ENCODE results near the gene NAT14. TPM values are rescaled to one million over a fixed set of nuclear protein-coding genes. Genes with fewer than 3 reads are reported as not detected.

Gene NAT14
- total RNA-seq, 1 experiment from 2014 or later: 17.5 TPM

DNA sequence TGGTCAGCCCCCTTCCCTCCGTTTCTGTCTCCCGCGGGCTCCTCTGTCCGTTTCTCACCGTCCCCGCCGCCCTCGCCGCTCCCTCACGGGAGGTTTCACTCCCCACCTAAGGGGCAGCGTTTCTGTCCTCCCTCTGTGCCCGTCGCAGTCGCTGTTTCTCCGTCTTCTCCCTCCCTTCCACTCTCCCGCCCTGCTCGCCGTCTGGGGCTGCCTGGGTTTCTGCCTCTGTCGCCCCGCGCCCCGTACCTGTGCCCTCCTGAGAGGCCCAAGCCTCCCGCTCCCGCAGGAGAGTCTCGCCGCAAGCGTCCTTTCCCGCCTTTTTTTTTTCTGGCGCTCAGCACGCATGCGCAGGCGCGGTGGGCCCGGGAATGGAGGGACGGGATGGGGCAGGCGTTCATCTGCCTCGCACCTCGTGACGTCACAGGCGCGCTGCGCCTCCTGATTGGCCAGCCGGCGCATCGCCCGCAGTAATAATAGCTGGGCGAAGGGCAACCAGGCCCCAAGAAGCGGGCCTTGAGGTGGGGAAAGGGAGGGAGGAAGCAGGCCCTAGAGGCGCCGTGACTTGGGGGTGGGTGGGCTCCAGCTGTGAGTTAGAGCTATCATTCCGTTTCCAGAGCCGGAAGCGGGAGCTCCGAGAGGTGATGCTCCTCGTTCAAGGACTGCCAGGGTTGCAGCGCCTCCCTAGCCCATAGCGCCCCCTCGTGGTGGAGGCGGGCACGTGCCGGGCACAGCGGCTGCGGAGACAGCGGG is 18.7 kb downstream of the NAT14 start:
- TF ChIP-seq EZH2phosphoT487 (IDR thresholded peaks at IDR 0.05; ENCODE audit: borderline replicate concordance, low read length) (no peak), EZH2 (IDR thresholded peaks at IDR 0.05; ENCODE audit: low read length, unreplicated experiment) (no peak)
- TF ChIP-seq, protein P1, sequence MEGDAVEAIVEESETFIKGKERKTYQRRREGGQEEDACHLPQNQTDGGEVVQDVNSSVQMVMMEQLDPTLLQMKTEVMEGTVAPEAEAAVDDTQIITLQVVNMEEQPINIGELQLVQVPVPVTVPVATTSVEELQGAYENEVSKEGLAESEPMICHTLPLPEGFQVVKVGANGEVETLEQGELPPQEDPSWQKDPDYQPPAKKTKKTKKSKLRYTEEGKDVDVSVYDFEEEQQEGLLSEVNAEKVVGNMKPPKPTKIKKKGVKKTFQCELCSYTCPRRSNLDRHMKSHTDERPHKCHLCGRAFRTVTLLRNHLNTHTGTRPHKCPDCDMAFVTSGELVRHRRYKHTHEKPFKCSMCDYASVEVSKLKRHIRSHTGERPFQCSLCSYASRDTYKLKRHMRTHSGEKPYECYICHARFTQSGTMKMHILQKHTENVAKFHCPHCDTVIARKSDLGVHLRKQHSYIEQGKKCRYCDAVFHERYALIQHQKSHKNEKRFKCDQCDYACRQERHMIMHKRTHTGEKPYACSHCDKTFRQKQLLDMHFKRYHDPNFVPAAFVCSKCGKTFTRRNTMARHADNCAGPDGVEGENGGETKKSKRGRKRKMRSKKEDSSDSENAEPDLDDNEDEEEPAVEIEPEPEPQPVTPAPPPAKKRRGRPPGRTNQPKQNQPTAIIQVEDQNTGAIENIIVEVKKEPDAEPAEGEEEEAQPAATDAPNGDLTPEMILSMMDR (conservative IDR thresholded peaks at IDR 0.05; ENCODE audit: low read depth, low read length): peak; percentile 98
- Histone ChIP-seq H3K9me3 (ENCODE audit: low read length) (no peaks in the 10 kb centered on the region), H3K79me2 (ENCODE audit: low read length) (no peaks in the 10 kb centered on the region), H3K27ac (ENCODE audit: low read length) (no peak overlapping the region), H2AFZ (ENCODE audit: low read length) (peak overlapping the region; percentile 85), H3K9me2 (replicated peaks; ENCODE audit: low read length) (no peaks in the 10 kb centered on the region), H3K4me1 (ENCODE audit: insufficient read depth, low read length) (no peaks in the 10 kb centered on the region; the same call in 1 of the 2 replicates), H3K4me3 (ENCODE audit: low read length) (peak overlapping the region; percentile 51; the same call in 1 of the 2 replicates), H3K36me3 (ENCODE audit: low read depth, low read length) (no peaks in the 10 kb centered on the region), H3K9ac (ENCODE audit: low read length) (no peak overlapping the region), H4K20me1 (ENCODE audit: low read length) (no peaks in the 10 kb centered on the region), H3K27me3 (ENCODE audit: low read length) (no peaks in the 10 kb centered on the region), H3K4me2 (ENCODE audit: low read length) (peak overlapping the region; percentile 72), H3F3A (ENCODE audit: low read length, unreplicated experiment) (no peaks in the 10 kb centered on the region)
- intact Hi-C loops (cut with micrococcal nuclease): loop anchor here (1.0 to 5.0 kb wide), 2 partner anchors 35 to 361 kb away; no protein-coding TSS in a partner anchor
- BruUV-seq (replicated peaks): no TSS peak
- ChIA-PET CTCF (interaction anchor here (0.5 to 1.7 kb wide), 17 partner anchors 9 to 668 kb away, joined by 3 to 33 read pairs (median 4); partner anchors contain the start of genes FIZ1, ISOC2, NAT14 and SSC5D), POLR2A (ENCODE audit: unreplicated experiment) (interaction anchor here (0.5 kb wide), 1 partner anchor 165 kb away, joined by 3 read pairs; no protein-coding TSS in a partner anchor)
- DNase-seq: peak; percentile 84
- ATAC-seq: peak; percentile 94

DNA sequence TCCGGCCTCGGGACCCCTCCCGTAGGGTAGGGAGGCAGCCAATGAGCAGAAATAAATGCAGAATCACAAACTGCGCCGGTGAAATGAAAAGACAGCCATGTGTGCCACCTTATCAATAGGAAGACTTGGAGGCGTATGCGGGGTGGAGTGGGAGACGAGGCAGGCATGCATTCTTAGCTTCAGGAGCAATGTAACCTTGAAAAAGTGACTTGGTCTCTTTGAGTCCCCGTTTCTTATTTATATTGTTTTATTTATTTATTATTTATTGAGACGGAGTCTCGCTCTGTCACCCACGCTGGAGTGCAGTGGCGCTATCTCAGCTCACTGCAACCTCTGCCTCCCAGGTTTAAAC is 19.2 kb downstream of the NAT14 start:
- Histone ChIP-seq H3K9me3 (ENCODE audit: low read length) (no peaks in the 10 kb centered on the region), H3K27ac (ENCODE audit: low read length) (no peak overlapping the region), H3F3A (ENCODE audit: low read length, unreplicated experiment) (no peaks in the 10 kb centered on the region), H4K20me1 (ENCODE audit: low read length) (no peaks in the 10 kb centered on the region), H3K4me3 (ENCODE audit: low read length) (peak overlapping the region; percentile 51; the same call in 1 of the 2 replicates), H3K4me2 (ENCODE audit: low read length) (peak overlapping the region; percentile 72), H2AFZ (ENCODE audit: low read length) (peak overlapping the region; percentile 85), H3K79me2 (ENCODE audit: low read length) (no peaks in the 10 kb centered on the region), H3K4me1 (ENCODE audit: insufficient read depth, low read length) (no peaks in the 10 kb centered on the region; the same call in 1 of the 2 replicates), H3K9me2 (replicated peaks; ENCODE audit: low read length) (no peaks in the 10 kb centered on the region), H3K36me3 (ENCODE audit: low read depth, low read length) (no peaks in the 10 kb centered on the region), H3K9ac (ENCODE audit: low read length) (no peak overlapping the region), H3K27me3 (ENCODE audit: low read length) (no peaks in the 10 kb centered on the region)
- intact Hi-C loops (cut with micrococcal nuclease): loop anchor here (1.0 to 5.0 kb wide), 2 partner anchors 36 to 362 kb away; no protein-coding TSS in a partner anchor
- BruUV-seq (replicated peaks): no TSS peak
- no peak for TF ChIP-seq EZH2phosphoT487 (IDR thresholded peaks at IDR 0.05; ENCODE audit: borderline replicate concordance, low read length)
- TF ChIP-seq, protein P1 (conservative IDR thresholded peaks at IDR 0.05; ENCODE audit: low read depth, low read length): no peak; the same call in 1 of the 2 replicates
- TF ChIP-seq EZH2 (IDR thresholded peaks at IDR 0.05; ENCODE audit: low read length, unreplicated experiment): no peak
- POLR2A ChIA-PET (ENCODE audit: unreplicated experiment): no interaction called here
- no peak for DNase-seq
- ATAC-seq: no peak
- CTCF ChIA-PET: interaction anchor here (0.6 to 1.7 kb wide), 15 partner anchors 10 to 667 kb away, joined by 3 to 33 read pairs (median 4); partner anchors contain the start of genes FIZ1, ISOC2, NAT14 and SSC5D

Measured in PC-3 (cell line).